ENCODE results near the gene KSR2.

KSR2 gene

GRCh38 chr12:117491711-117492110, 477.1 kb downstream of the KSR2 start:
- no peak for DNase-seq (ENCODE audit: low read depth, low spot score)
- TF ChIP-seq POLR2AphosphoS5 (IDR thresholded peaks at IDR 0.05; ENCODE audit: borderline replicate concordance, low read depth, low read length) (no peak), EZH2 (IDR thresholded peaks at IDR 0.05) (no peak), FOXP2 (optimal IDR thresholded peaks at IDR 0.05; ENCODE audit: control extremely low read depth, extremely low read length, insufficient read depth) (no peak)
- no peak overlapping the region for H3K4me3 ChIP-seq
- H3K9ac ChIP-seq (ENCODE audit: insufficient read length) = no peak overlapping the region
- no peak overlapping the region for H3K27ac ChIP-seq
- H3K36me3 ChIP-seq (ENCODE audit: insufficient read depth, low read length) = no peaks in the 10 kb centered on the region
- no peaks in the 10 kb centered on the region for H3K9me3 ChIP-seq (ENCODE audit: low read depth, low read length)

GRCh38 chr12:117490130-117490529, 478.7 kb downstream of the KSR2 start:
- Histone ChIP-seq H3K9me3 (ENCODE audit: low read depth, low read length) (no peaks in the 10 kb centered on the region), H3K9ac (ENCODE audit: insufficient read length) (no peak overlapping the region), H3K27ac (no peak overlapping the region), H3K4me3 (no peak overlapping the region), H3K36me3 (ENCODE audit: insufficient read depth, low read length) (no peaks in the 10 kb centered on the region)
- TF ChIP-seq FOXP2 (optimal IDR thresholded peaks at IDR 0.05; ENCODE audit: control extremely low read depth, extremely low read length, insufficient read depth) (no peak), POLR2AphosphoS5 (IDR thresholded peaks at IDR 0.05; ENCODE audit: borderline replicate concordance, low read depth, low read length) (no peak), EZH2 (IDR thresholded peaks at IDR 0.05) (no peak)
- no peak for DNase-seq (ENCODE audit: low read depth, low spot score)

- DNase-seq (ENCODE audit: low read depth, low spot score) = no peak
- Histone ChIP-seq H3K27ac (no peak overlapping the region), H3K9me3 (ENCODE audit: low read depth, low read length) (no peaks in the 10 kb centered on the region), H3K9ac (ENCODE audit: insufficient read length) (no peak overlapping the region), H3K36me3 (ENCODE audit: insufficient read depth, low read length) (no peaks in the 10 kb centered on the region), H3K4me3 (no peak overlapping the region)
- no peak for TF ChIP-seq FOXP2 (optimal IDR thresholded peaks at IDR 0.05; ENCODE audit: control extremely low read depth, extremely low read length, insufficient read depth)
- no peak for TF ChIP-seq POLR2AphosphoS5 (IDR thresholded peaks at IDR 0.05; ENCODE audit: borderline replicate concordance, low read depth, low read length)
- TF ChIP-seq EZH2 (IDR thresholded peaks at IDR 0.05) = no peak
These were observed 479.1 kb downstream of the KSR2 start for GRCh38 chr12:117489671-117490070.

- H3K9ac ChIP-seq (ENCODE audit: insufficient read length) = no peak overlapping the region
- no peak for DNase-seq (ENCODE audit: low read depth, low spot score)
- no peaks in the 10 kb centered on the region for H3K36me3 ChIP-seq (ENCODE audit: insufficient read depth, low read length)
- no peaks in the 10 kb centered on the region for H3K9me3 ChIP-seq (ENCODE audit: low read depth, low read length)
- H3K27ac ChIP-seq = no peak overlapping the region
- no peak for TF ChIP-seq FOXP2 (optimal IDR thresholded peaks at IDR 0.05; ENCODE audit: control extremely low read depth, extremely low read length, insufficient read depth)
- TF ChIP-seq EZH2 (IDR thresholded peaks at IDR 0.05) = no peak
- H3K4me3 ChIP-seq = no peak overlapping the region
These were observed 481.7 kb downstream of the KSR2 start for GRCh38 chr12:117486840-117487659.

GRCh38 chr12:117485984-117486839, 482.6 kb downstream of the KSR2 start:
- Histone ChIP-seq H3K4me3 (no peak overlapping the region), H3K27ac (no peak overlapping the region), H3K9me3 (ENCODE audit: low read depth, low read length) (no peaks in the 10 kb centered on the region), H3K9ac (ENCODE audit: insufficient read length) (no peak overlapping the region), H3K36me3 (ENCODE audit: insufficient read depth, low read length) (no peaks in the 10 kb centered on the region)
- TF ChIP-seq FOXP2 (optimal IDR thresholded peaks at IDR 0.05; ENCODE audit: control extremely low read depth, extremely low read length, insufficient read depth) (no peak), POLR2AphosphoS5 (IDR thresholded peaks at IDR 0.05; ENCODE audit: borderline replicate concordance, low read depth, low read length) (no peak), EZH2 (IDR thresholded peaks at IDR 0.05) (no peak)
- no peak for DNase-seq (ENCODE audit: low read depth, low spot score)

- Histone ChIP-seq H3K36me3 (ENCODE audit: insufficient read depth, low read length) (no peaks in the 10 kb centered on the region), H3K27ac (no peak overlapping the region), H3K9ac (ENCODE audit: insufficient read length) (no peak overlapping the region), H3K9me3 (ENCODE audit: low read depth, low read length) (no peaks in the 10 kb centered on the region), H3K4me3 (no peak overlapping the region)
- DNase-seq (ENCODE audit: low read depth, low spot score) = no peak
- no peak for TF ChIP-seq FOXP2 (optimal IDR thresholded peaks at IDR 0.05; ENCODE audit: control extremely low read depth, extremely low read length, insufficient read depth)
- no peak for TF ChIP-seq EZH2 (IDR thresholded peaks at IDR 0.05)
- no peak for TF ChIP-seq POLR2AphosphoS5 (IDR thresholded peaks at IDR 0.05; ENCODE audit: borderline replicate concordance, low read depth, low read length)
These were observed 483.9 kb downstream of the KSR2 start for GRCh38 chr12:117484901-117485300.

GRCh38 chr12:117483501-117483900, 485.3 kb downstream of the KSR2 start:
- Histone ChIP-seq H3K27ac (no peak overlapping the region), H3K9me3 (ENCODE audit: low read depth, low read length) (no peaks in the 10 kb centered on the region), H3K9ac (ENCODE audit: insufficient read length) (no peak overlapping the region), H3K36me3 (ENCODE audit: insufficient read depth, low read length) (no peaks in the 10 kb centered on the region), H3K4me3 (no peak overlapping the region)
- TF ChIP-seq EZH2 (IDR thresholded peaks at IDR 0.05) (no peak), FOXP2 (optimal IDR thresholded peaks at IDR 0.05; ENCODE audit: control extremely low read depth, extremely low read length, insufficient read depth) (no peak), POLR2AphosphoS5 (IDR thresholded peaks at IDR 0.05; ENCODE audit: borderline replicate concordance, low read depth, low read length) (no peak)
- DNase-seq (ENCODE audit: low read depth, low spot score) = no peak

- Histone ChIP-seq H3K27ac (no peak overlapping the region), H3K36me3 (ENCODE audit: insufficient read depth, low read length) (no peaks in the 10 kb centered on the region), H3K4me3 (no peak overlapping the region), H3K9ac (ENCODE audit: insufficient read length) (no peak overlapping the region), H3K9me3 (ENCODE audit: low read depth, low read length) (no peaks in the 10 kb centered on the region)
- no peak for DNase-seq (ENCODE audit: low read depth, low spot score)
- TF ChIP-seq FOXP2 (optimal IDR thresholded peaks at IDR 0.05; ENCODE audit: control extremely low read depth, extremely low read length, insufficient read depth) (no peak), EZH2 (IDR thresholded peaks at IDR 0.05) (no peak), POLR2AphosphoS5 (IDR thresholded peaks at IDR 0.05; ENCODE audit: borderline replicate concordance, low read depth, low read length) (no peak)
These were observed 487.3 kb downstream of the KSR2 start for GRCh38 chr12:117481470-117481869.

All from SK-N-MC (cell line).